Fibroblast of the aortic adventitia (primary cell): ENCODE results near the gene NEK2. TPM values are rescaled to one million over a fixed set of nuclear protein-coding genes. Genes with fewer than 3 reads are reported as not detected.
"Not testable (repeated sequence)": the region's sequence is repeated elsewhere in the genome, so short reads cannot be mapped to it uniquely, and the experiment has no call there.

Experiments
- DNase-seq: peaks from one replicate; pipeline ENCODE4 v3.0.0-alpha.2; 2010; ENCODE audit warnings: low read depth
- H3K4me3 ChIP-seq: 2 replicates; pipeline ENCODE4 v1.5.1; 2011; ENCODE audit warnings: low read depth, mild to moderate bottlenecking, control low read depth, low read length, moderate library complexity
- total RNA-seq: library from RNA; depleted of rRNA; stranded (reverse); fragments of >200 nt; gene quantifications from 2 replicates; pipeline ENCODE4 v1.2.3, GENCODE V29; 2012; ENCODE audit warnings: low replicate concordance
- TF ChIP-seq, protein P1 (sequence below): IDR thresholded peaks from 2 replicates; pipeline ENCODE4 v1.5.1; 2011; ENCODE audit warnings: mild to moderate bottlenecking, low read length, control low read depth, inconsistent platforms; ENCODE audit not compliant: insufficient read depth

The NEK2 gene
- total RNA-seq, 1 donor, result 12.4 TPM

GRCh38 chr1:211650904-211651303 lies 24.5 kb downstream of the NEK2 start:
- no peak overlapping the region for H3K4me3 ChIP-seq
- no peak for DNase-seq
- TF ChIP-seq, protein P1, sequence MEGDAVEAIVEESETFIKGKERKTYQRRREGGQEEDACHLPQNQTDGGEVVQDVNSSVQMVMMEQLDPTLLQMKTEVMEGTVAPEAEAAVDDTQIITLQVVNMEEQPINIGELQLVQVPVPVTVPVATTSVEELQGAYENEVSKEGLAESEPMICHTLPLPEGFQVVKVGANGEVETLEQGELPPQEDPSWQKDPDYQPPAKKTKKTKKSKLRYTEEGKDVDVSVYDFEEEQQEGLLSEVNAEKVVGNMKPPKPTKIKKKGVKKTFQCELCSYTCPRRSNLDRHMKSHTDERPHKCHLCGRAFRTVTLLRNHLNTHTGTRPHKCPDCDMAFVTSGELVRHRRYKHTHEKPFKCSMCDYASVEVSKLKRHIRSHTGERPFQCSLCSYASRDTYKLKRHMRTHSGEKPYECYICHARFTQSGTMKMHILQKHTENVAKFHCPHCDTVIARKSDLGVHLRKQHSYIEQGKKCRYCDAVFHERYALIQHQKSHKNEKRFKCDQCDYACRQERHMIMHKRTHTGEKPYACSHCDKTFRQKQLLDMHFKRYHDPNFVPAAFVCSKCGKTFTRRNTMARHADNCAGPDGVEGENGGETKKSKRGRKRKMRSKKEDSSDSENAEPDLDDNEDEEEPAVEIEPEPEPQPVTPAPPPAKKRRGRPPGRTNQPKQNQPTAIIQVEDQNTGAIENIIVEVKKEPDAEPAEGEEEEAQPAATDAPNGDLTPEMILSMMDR, result no peak

- peak; percentile 38 for DNase-seq
- TF ChIP-seq, protein P1, result peak; percentile 62
These were observed 26.2 kb downstream of the NEK2 start for GRCh38 chr1:211648980-211649934.

DNA sequence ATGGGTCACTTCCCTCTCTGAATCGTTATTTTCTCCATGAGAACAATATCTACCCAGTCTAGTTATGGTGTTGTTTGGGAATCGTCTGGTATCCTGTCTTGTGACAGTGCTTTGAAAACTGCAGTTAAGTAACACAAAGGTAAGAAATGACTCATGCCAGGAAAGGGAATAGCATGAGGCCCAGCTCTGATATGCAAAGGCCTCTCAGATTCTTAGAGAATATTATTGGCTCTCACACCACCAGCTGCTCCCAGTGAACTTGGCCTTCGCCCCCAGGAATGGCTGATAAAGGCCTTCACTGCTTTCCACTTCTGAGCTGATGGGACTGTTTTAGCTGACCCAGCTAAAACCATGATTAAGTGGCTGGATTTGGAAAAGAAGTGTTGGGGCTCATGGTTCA lies 27.1 kb downstream of the NEK2 start:
- TF ChIP-seq, protein P1, result no peak
- DNase-seq, result peak; percentile 25
- no peak overlapping the region for H3K4me3 ChIP-seq

More at GRCh38 chr1:211648980-211649934, 26.2 kb downstream of the NEK2 start:
- H3K4me3 ChIP-seq, result no peak overlapping the region

- DNase-seq, result no peak
- no peak overlapping the region for H3K4me3 ChIP-seq
- TF ChIP-seq, protein P1, result no peak
These were observed 27.7 kb downstream of the NEK2 start for GRCh38 chr1:211647711-211648121.

DNA sequence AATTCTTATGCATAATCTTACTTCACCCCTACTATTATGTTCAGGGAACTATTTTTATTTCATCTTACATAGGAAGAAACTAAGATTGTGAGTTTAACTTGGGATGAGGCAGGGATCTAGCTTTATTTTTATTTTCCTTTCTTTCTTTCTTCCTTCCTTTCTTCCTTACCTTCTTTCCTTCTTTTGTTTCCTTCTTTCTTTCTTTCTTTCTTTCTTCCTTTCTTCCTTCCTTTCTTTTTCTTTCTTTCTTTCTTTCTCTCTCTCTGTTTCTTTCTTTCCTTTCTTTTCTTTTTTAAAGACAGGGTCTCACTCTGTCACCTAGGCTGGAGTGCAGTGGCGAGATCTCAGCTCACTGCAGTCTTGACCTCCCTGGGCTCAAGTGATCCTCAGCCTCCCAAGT lies 28.9 kb downstream of the NEK2 start:
- DNase-seq, result no peak
- TF ChIP-seq, protein P1, result no peak
- no peak overlapping the region for H3K4me3 ChIP-seq

- H3K4me3 ChIP-seq, DNase-seq: not testable (repeated sequence)
These were observed 29.8 kb downstream of the NEK2 start for GRCh38 chr1:211645601-211646000.

- no peak overlapping the region for H3K4me3 ChIP-seq
- TF ChIP-seq, protein P1, result no peak
- DNase-seq, result no peak
These were observed 30.8 kb downstream of the NEK2 start for GRCh38 chr1:211644653-211645052.
